Measurements from ENCODE around the gene CPED1.
"Not testable (repeated sequence)": the region's sequence is repeated elsewhere in the genome, so short reads cannot be mapped to it uniquely, and the experiment has no call there.

The CPED1 gene

GRCh38 chr7:121182902-121183301, 194.4 kb downstream of the CPED1 start:
- no peak for DNase-seq (ENCODE audit: low read depth)
- no peak for TF ChIP-seq CTCF (conservative IDR thresholded peaks at IDR 0.05; ENCODE audit: low read length)
- H3K4me3 ChIP-seq (ENCODE audit: low read length), result no peak overlapping the region

GRCh38 chr7:121183883-121184282, 195.4 kb downstream of the CPED1 start:
- H3K4me3 ChIP-seq (ENCODE audit: low read length); DNase-seq (ENCODE audit: low read depth): not testable (repeated sequence)

GRCh38 chr7:121186746-121187145, 198.2 kb downstream of the CPED1 start:
- no peak overlapping the region for H3K4me3 ChIP-seq (ENCODE audit: low read length)
- DNase-seq (ENCODE audit: low read depth), result no peak
- no peak for TF ChIP-seq CTCF (conservative IDR thresholded peaks at IDR 0.05; ENCODE audit: low read length)

DNA sequence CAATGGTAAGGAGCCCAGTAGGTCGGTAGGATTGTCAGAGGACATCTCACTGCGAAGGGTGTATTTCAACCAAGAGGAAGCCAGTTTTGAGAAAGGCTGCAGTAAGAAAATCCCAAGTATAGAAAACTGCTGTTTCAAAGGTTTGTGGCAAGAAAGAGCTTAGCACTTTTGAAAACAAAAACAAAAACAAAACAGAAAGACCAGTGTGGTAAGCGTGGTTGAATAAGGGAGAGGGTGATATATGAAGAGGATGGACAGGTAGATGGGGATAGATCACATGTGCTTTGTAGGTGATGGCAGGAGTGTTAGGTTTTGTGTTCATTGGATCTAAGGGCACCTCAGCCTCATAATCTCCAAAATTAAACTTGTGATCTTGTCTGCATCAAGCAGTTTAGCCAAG, 198.7 kb downstream of the CPED1 start:
- DNase-seq (ENCODE audit: low read depth), result no peak
- TF ChIP-seq CTCF (conservative IDR thresholded peaks at IDR 0.05; ENCODE audit: low read length), result no peak
- no peak overlapping the region for H3K4me3 ChIP-seq (ENCODE audit: low read length)

DNA sequence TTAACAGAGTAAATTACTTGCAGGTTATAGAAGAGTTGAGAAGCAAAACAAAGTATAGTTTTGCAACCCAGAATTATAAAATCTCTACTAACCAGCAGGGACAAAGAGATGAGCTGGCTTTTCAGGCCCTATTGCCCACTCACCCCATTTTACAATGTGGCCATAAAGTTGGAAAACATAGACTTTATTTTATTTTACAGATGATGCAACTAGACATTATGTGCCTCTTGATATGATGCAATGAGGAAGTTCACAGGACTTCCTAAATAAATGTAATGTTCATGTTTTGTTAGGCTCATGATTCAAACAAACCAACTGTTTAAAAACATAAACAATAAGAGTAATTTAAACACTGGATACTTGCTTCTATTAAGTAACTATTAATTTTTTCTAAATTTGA, 199.2 kb downstream of the CPED1 start:
- no peak overlapping the region for H3K4me3 ChIP-seq (ENCODE audit: low read length)

GRCh38 chr7:121192834-121193233, 204.3 kb downstream of the CPED1 start:
- H3K4me3 ChIP-seq (ENCODE audit: low read length), result no peak overlapping the region
- TF ChIP-seq CTCF (conservative IDR thresholded peaks at IDR 0.05; ENCODE audit: low read length), result no peak
- DNase-seq (ENCODE audit: low read depth), result no peak

More for the DNA sequence above, 199.2 kb downstream of the CPED1 start:
- peak; percentile 24 for DNase-seq (ENCODE audit: low read depth)
- TF ChIP-seq CTCF (conservative IDR thresholded peaks at IDR 0.05; ENCODE audit: low read length), result no peak

GRCh38 chr7:121195010-121195409, 206.5 kb downstream of the CPED1 start:
- no peak for DNase-seq (ENCODE audit: low read depth)
- TF ChIP-seq CTCF (conservative IDR thresholded peaks at IDR 0.05; ENCODE audit: low read length), result no peak
- H3K4me3 ChIP-seq (ENCODE audit: low read length), result no peak overlapping the region

DNA sequence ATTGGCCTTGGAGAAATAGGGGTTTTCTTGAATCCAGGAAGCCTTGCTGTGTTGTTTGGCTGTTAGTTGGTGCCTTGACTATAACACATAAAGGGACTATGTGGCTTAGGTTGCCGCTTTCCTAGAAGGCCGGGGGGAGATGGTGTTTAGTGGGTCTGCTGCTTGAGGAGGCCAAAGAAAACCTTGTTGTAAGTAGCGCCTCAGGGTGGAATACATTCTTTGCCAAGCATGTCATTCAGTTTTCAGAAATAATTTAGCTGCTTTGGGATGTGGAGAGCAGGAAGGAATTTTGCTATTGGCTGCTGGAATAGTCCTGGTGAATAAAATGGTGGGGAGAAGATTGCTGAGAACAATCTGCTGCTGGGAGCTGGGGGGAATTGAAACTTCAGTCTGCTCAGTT, 207.4 kb downstream of the CPED1 start:
- TF ChIP-seq CTCF (conservative IDR thresholded peaks at IDR 0.05; ENCODE audit: low read length), result no peak
- DNase-seq (ENCODE audit: low read depth), result peak; percentile 9
- no peak overlapping the region for H3K4me3 ChIP-seq (ENCODE audit: low read length)

All from AG10803 (cell line).